ENCODE measurements around the gene UNC5B. TPM values are rescaled to one million over a fixed set of nuclear protein-coding genes. Genes with fewer than 3 reads are reported as not detected.
A peak's percentile ranks its signal among the peaks of the same experiment; 100 is the strongest.

UNC5B gene
- total RNA-seq, 1 donor from 2014 or later: not detected

DNA sequence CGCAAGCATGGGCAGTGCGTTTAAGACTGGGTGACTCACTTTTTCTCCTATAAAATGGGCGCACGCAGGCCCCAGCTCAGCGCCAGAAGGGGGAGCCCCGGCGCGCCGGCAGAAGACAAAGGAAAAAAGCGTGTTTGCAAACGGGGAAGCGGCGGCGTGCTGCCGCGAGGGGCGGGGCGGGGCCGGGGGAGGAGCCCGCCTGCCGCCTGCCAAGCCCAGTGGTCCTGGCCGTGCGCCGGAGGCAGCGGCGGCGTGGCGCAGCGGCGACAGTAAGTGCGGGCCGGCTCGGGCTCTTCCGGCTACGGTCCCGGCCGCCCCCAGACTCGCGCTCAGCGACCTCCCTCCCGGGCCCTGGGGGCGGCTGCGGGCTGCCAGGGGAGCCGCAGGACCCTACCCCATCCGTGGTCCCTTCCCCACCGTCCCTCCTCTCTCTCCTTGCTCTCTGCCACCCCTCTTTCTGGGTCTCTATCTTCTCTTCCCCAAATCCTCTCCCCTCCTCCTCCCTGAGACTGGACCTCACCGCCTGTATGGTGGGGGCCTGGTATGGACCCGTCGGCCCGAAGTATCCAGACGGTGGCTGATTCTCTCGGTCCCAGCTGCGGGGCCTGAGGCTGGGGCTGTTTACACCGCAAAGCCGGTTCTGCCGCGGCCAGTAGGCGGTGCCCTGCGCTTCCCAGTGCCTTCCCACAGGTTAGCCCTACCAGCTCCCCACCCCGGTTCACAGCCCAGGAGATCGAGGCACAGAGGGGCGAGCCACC lies 106.9 kb downstream of the UNC5B start, which contains the start of gene SLC29A3:
TSS of gene SLC29A3 (plus strand) at position 218 of the 758 bp plus-strand sequence. CDS start at position 269, 51 bp downstream.
- peak; percentile 86 for DNase-seq (ENCODE audit: low spot score)
- intact Hi-C loops (cut with micrococcal nuclease): loop anchor here (1.0 to 10.0 kb wide), 6 partner anchors 58 to 1016 kb away; no protein-coding TSS in a partner anchor
- Mint-ChIP-seq H3K27ac (peak within 1 kb of the TSS; percentile 91), H3K4me3 (ENCODE audit: low read depth) (peak within 1 kb of the TSS; percentile 99), H3K9me3 (no peaks in the 10 kb centered on the region), H3K4me1 (ENCODE audit: low read depth) (peaks cover 39% of the 10 kb centered on the region), H3K27me3 (ENCODE audit: low read depth) (no peaks in the 10 kb centered on the region), H3K36me3 (ENCODE audit: low read depth) (peaks cover 15% of the 10 kb centered on the region)

DNA sequence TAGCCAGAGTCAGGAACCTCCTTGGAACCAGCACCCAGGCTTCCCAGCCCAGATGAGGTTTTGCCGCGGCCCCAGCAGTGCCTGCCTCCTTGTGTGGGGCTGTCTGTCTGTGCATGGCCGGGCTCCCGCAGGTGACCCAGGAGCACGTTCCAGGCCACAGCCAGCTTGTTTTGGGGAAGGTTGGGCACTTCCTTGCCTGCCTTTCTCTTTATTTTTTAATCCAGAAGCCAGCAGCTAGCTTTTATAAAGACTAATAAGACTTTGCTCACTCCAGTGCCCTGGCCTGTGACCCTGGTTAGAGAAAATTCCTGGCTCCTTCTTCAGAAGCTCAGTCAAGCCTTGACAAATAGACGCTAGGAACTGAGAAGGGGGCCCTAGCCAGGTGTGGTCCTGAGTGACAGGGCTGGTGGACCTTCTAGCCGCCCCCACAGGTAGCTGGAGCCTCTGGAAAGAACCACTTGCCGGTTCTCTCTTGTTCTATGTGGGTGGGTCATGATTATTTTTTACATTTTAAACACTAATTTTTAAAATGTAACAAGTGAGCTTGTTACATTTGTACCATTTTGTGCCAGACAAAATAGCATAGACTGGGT lies 107.5 kb downstream of the UNC5B start:
- Mint-ChIP-seq H3K27me3 (ENCODE audit: low read depth) (no peaks in the 10 kb centered on the region), H3K36me3 (ENCODE audit: low read depth) (peaks cover 21% of the 10 kb centered on the region), H3K27ac (peak overlapping the region; percentile 91), H3K9me3 (no peaks in the 10 kb centered on the region), H3K4me3 (ENCODE audit: low read depth) (peak overlapping the region; percentile 99), H3K4me1 (ENCODE audit: low read depth) (peaks cover 39% of the 10 kb centered on the region)
- no peak for DNase-seq (ENCODE audit: low spot score)
- intact Hi-C loops (cut with micrococcal nuclease): loop anchor here (1.0 to 10.0 kb wide), 6 partner anchors 57 to 1015 kb away; no protein-coding TSS in a partner anchor

DNA sequence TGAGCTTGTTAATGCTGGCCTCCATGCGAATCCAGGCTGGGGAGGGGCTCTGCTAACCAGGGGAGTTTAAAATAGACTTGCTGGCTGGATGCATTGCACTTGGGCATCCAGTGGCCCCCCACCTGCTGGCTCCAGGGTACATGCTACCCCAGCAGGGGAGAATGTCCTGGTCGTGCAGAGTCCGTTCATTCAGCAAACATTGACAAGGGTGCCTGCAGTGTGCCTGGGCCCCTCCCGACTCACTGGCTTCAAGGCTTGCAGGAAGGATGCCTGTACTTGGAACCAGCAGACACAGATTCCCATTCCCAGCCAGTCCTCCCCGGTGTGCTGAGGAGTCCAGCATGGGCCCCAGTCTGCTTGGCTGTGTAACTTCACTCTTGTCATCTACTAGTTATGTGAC lies 108.2 kb downstream of the UNC5B start:
- Mint-ChIP-seq H3K27ac (no peak overlapping the region), H3K4me3 (ENCODE audit: low read depth) (peak overlapping the region; percentile 99), H3K27me3 (ENCODE audit: low read depth) (no peaks in the 10 kb centered on the region), H3K4me1 (ENCODE audit: low read depth) (peaks cover 38% of the 10 kb centered on the region), H3K9me3 (no peaks in the 10 kb centered on the region), H3K36me3 (ENCODE audit: low read depth) (peaks cover 23% of the 10 kb centered on the region)
- intact Hi-C loops (cut with micrococcal nuclease): no loop called here
- DNase-seq (ENCODE audit: low spot score): no peak

DNA sequence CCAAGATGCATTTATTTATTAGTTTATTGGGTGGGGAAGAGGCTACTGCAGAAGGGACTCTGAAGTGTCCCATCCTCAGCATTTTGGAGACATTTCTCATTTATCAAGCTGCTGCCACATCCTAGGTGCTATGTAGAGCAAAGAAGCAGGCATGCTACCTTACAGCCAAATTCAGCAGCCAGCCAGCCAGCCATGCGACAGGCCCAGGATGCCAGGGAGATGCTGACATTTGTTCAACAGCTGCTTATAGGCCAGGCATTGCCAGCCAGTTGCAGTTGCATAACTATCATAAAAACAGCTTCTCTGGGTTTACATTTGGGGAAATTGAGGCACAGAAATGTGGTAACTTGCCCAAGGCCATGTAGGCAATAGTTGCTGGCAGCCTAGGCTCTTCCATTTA lies 109.0 kb downstream of the UNC5B start:
- peaks cover 30% of the 10 kb centered on the region for H3K4me1 Mint-ChIP-seq (ENCODE audit: low read depth)
- DNase-seq (ENCODE audit: low spot score): no peak
- peaks cover 23% of the 10 kb centered on the region for H3K36me3 Mint-ChIP-seq (ENCODE audit: low read depth)
- H3K4me3 Mint-ChIP-seq (ENCODE audit: low read depth): no peak overlapping the region
- H3K9me3 Mint-ChIP-seq: no peaks in the 10 kb centered on the region
- H3K27ac Mint-ChIP-seq: no peak overlapping the region
- no peaks in the 10 kb centered on the region for H3K27me3 Mint-ChIP-seq (ENCODE audit: low read depth)
- intact Hi-C loops (cut with micrococcal nuclease): no loop called here

DNA sequence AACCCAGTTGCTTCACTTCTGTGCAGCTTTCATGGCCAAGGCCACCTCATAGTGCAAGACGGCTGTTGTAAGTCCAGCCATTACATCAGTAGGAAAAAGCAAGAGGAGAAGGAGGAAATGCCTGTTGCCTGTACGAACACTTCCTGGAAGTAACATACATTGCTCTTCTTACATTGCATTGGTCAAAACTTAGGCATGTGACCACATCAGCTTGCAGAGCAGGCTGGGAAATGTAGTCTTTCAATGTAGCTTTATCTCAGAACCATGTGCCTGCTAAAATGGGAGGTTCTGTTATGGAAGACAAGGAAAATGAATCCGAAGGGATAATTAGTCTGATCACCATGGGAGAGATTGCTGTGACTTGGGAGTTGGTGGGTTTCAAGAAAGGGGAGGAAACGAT lies 111.0 kb downstream of the UNC5B start:
- intact Hi-C loops (cut with micrococcal nuclease): no loop called here
- Mint-ChIP-seq H3K27me3 (ENCODE audit: low read depth) (no peaks in the 10 kb centered on the region), H3K9me3 (no peaks in the 10 kb centered on the region), H3K4me3 (ENCODE audit: low read depth) (no peak overlapping the region), H3K4me1 (ENCODE audit: low read depth) (peaks cover 20% of the 10 kb centered on the region), H3K27ac (no peak overlapping the region), H3K36me3 (ENCODE audit: low read depth) (peaks cover 23% of the 10 kb centered on the region)
- no peak for DNase-seq (ENCODE audit: low spot score)

DNA sequence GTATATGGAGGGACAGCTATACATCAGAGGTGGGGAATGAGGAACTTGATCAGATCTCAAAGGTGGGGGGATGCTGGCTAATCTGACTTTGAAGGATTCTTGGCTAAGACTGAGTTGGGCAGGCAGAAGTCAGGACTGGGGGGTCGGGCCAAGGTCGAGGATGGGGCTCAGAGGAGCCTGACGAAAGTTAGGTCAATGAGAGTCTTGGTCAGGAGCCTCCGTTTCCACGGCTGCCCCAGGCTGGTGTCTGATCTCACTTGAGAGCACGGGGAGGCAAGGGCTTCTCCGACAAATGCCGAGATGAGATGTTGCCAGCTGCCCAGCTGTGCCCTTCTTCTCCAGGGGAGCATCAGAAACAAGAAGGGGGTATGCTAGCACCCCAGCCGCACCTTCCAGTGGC lies 112.4 kb downstream of the UNC5B start:
- H3K27me3 Mint-ChIP-seq (ENCODE audit: low read depth): no peaks in the 10 kb centered on the region
- intact Hi-C loops (cut with micrococcal nuclease): no loop called here
- H3K4me1 Mint-ChIP-seq (ENCODE audit: low read depth): peaks cover 12% of the 10 kb centered on the region
- peaks cover 23% of the 10 kb centered on the region for H3K36me3 Mint-ChIP-seq (ENCODE audit: low read depth)
- no peak for DNase-seq (ENCODE audit: low spot score)
- no peak overlapping the region for H3K4me3 Mint-ChIP-seq (ENCODE audit: low read depth)
- H3K27ac Mint-ChIP-seq: no peak overlapping the region
- H3K9me3 Mint-ChIP-seq: no peaks in the 10 kb centered on the region

DNA sequence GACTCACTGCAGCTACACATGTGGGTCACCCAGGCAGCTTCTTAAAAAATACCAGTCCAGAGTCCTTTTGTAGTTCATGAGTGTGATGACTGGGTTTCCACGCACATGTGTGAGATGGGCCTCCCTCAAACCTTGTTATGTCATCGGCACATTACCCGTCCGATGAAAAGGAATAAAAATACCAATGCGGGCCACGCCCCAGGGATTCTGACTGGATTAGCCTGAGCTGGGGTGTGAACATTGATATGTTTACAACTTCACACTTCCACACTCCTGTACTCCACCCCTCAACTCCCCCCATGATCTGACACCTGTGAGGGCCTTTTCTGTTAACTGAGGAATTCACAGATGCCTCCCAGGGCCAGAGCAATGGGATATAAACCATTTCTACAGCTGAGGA lies 112.9 kb downstream of the UNC5B start:
- Mint-ChIP-seq H3K27me3 (ENCODE audit: low read depth) (no peaks in the 10 kb centered on the region), H3K27ac (no peak overlapping the region), H3K4me3 (ENCODE audit: low read depth) (no peak overlapping the region), H3K4me1 (ENCODE audit: low read depth) (peaks cover 8% of the 10 kb centered on the region), H3K9me3 (no peaks in the 10 kb centered on the region), H3K36me3 (ENCODE audit: low read depth) (peaks cover 23% of the 10 kb centered on the region)
- intact Hi-C loops (cut with micrococcal nuclease): no loop called here
- no peak for DNase-seq (ENCODE audit: low spot score)

DNA sequence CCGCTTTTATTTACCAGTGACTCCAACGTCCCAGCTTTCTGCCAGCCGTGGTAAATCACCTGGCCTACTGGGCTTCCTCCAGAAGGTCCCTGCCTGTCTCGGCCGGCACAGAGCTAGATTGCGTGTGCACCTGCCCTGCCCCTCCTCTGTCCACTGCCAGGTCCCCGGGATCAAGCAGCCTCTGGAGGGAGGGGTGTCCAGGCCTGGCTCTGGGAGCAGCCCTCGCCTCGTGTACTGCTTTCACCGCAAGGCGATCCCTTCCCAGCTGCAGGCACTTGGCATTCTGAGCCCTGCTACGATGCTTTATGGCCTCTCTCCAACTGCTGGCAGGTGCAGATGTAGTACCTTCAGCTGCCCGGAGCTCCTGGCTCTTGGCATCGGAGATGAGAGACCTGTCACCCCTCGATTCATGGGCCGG lies 114.1 kb downstream of the UNC5B start:
- Mint-ChIP-seq H3K9me3 (no peaks in the 10 kb centered on the region), H3K27me3 (ENCODE audit: low read depth) (no peaks in the 10 kb centered on the region), H3K4me1 (ENCODE audit: low read depth) (peaks cover 6% of the 10 kb centered on the region), H3K36me3 (ENCODE audit: low read depth) (peaks cover 23% of the 10 kb centered on the region), H3K27ac (no peak overlapping the region), H3K4me3 (ENCODE audit: low read depth) (no peak overlapping the region)
- intact Hi-C loops (cut with micrococcal nuclease): no loop called here
- DNase-seq (ENCODE audit: low spot score): no peak

DNA sequence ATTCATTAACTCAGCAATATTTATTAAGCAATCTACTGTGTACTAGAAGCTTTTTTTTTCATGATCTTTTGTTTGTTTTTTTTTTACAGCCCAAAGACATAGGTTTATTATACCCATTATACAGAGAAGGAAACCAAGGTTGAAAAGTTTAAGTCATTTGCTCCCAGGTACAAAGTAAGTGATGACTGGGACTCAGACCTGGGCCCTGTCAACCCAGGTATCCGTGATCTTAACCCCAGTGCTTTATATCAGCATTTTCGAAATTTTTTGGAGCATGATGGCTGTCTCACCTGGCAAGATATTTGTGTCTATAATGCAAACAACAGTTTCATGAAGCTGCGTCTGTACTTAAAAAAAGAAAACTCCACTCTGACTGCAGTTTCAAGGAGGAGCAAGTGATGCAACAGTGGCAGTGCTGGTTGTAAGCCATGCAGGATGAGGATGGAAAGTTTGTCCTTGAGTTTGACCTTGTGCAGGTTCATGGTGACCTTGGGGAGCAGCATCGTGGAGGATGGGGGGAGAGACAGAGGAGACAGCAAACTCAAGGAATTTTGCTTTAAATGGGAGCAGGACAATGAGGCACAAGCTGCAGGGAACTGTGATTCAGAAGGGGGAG lies 118.5 kb downstream of the UNC5B start:
- Mint-ChIP-seq H3K27me3 (ENCODE audit: low read depth) (no peaks in the 10 kb centered on the region), H3K27ac (no peak overlapping the region), H3K36me3 (ENCODE audit: low read depth) (no peaks in the 10 kb centered on the region), H3K4me3 (ENCODE audit: low read depth) (no peak overlapping the region), H3K4me1 (ENCODE audit: low read depth) (no peaks in the 10 kb centered on the region), H3K9me3 (no peaks in the 10 kb centered on the region)
- no peak for DNase-seq (ENCODE audit: low spot score)
- intact Hi-C loops (cut with micrococcal nuclease): no loop called here

DNA sequence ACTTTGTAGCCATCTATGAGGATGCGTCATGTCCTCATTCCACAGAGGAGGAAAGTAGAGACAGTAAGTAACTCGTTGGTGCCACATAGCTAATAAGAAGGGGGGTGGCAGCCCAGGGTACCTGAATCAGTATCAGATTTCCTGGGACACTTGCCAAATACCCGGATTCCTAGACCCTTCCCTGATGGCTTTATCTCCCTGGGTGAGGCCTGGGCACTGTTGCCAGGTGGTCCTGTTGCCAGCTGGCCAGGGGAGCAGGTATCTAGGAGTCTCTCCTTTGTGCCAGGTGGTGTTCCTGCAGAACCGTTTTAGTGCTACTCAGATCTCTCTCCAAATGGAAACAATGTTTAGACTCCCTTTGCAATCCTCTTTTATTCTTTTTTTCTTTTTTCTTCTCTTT lies 119.4 kb downstream of the UNC5B start:
- Mint-ChIP-seq H3K4me3 (ENCODE audit: low read depth) (no peak overlapping the region), H3K36me3 (ENCODE audit: low read depth) (no peaks in the 10 kb centered on the region), H3K27ac (no peak overlapping the region), H3K9me3 (no peaks in the 10 kb centered on the region), H3K27me3 (ENCODE audit: low read depth) (no peaks in the 10 kb centered on the region), H3K4me1 (ENCODE audit: low read depth) (no peaks in the 10 kb centered on the region)
- no peak for DNase-seq (ENCODE audit: low spot score)
- intact Hi-C loops (cut with micrococcal nuclease): no loop called here

DNA sequence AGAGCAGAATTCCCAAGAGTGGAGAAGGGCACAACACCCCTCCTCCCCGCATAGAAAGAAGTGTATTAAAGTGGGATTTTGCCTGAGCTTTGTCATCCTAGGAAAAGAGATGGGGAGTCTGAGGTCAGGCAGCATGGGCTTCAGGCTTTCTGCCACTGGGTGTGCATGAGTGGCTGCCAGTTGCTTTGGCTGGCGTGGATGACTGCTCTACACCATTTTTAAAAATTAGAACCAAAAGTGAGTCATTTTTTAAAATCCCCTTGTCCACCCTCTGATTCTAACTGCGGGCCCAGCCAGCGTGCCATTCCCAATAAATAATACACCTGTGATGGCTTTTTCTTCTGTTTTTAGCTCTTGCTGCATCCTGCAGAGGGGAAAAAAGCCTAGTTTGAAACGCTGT lies 120.1 kb downstream of the UNC5B start:
- Mint-ChIP-seq H3K4me3 (ENCODE audit: low read depth) (no peak overlapping the region), H3K9me3 (no peaks in the 10 kb centered on the region), H3K27me3 (ENCODE audit: low read depth) (no peaks in the 10 kb centered on the region), H3K27ac (no peak overlapping the region), H3K4me1 (ENCODE audit: low read depth) (no peaks in the 10 kb centered on the region), H3K36me3 (ENCODE audit: low read depth) (no peaks in the 10 kb centered on the region)
- DNase-seq (ENCODE audit: low spot score): no peak
- intact Hi-C loops (cut with micrococcal nuclease): no loop called here

DNA sequence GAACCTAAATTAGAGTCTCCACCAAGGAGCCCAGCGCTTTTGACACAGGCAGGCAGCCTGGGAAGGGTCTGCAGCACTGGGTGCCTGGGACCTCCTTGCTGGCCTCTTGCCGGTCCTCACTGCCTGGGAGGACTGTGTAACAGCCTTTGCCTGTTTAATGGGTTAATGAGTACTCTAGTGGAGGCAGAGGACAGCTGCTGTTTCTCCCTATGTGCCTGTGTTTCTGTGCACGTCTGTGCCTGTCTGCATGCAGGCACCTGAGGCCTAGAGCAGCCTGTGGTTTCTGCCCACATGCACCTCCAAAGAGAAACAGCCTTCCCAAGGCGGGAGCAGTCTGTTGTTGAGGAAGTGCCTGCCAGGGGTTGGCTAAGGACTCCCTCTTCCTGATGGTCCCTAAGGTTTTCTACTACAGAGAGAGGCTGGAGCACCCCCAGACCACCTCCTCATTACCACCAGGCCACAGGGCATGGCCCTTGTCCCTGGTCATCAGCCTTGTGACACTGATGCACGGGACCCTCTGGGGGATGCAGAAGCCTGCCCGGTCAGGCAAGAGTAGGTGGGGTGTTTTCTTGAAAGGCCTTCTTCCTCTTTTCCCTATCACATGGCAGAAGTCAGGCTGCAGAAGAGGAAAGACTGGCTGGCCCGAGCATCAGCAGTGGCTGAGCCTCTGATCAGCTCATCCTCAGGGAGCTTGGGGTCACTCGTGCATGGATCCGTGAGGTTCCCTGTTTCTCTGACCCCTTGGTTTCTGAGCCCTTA lies 120.9 kb downstream of the UNC5B start:
- intact Hi-C loops (cut with micrococcal nuclease): no loop called here
- Mint-ChIP-seq H3K27ac (no peak overlapping the region), H3K27me3 (ENCODE audit: low read depth) (no peaks in the 10 kb centered on the region), H3K36me3 (ENCODE audit: low read depth) (no peaks in the 10 kb centered on the region), H3K4me3 (ENCODE audit: low read depth) (no peak overlapping the region), H3K9me3 (no peaks in the 10 kb centered on the region), H3K4me1 (ENCODE audit: low read depth) (no peaks in the 10 kb centered on the region)
- no peak for DNase-seq (ENCODE audit: low spot score)
